Measurements from ENCODE around the gene RNF17. TPM values are rescaled to one million over a fixed set of nuclear protein-coding genes. Genes with fewer than 3 reads are reported as not detected.

Gene RNF17
- total and polyA plus RNA-seq, 10 of the 15 experiments (the other 5 are each of a cell fraction or from before 2014, with no cell fraction given), result not detected

DNA sequence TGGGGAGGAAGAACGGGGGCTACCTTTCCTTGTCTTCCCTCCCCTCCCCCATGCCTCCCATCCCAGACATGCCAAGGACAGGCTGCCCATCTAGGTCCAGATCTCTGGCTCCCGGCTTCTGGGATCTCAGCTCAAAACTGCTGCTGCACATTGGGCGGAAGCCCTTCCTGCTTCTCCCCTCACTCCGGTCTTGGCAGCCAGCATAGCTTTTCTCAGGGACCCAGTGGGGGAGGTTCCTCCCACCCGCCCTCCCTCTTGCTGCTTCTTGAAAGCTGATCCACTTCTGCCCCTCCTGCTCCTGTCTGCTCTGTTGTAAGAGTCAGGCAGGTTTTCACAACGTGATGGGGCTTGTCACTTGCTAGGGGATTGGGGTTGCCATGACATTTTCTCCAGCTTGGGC is 21.7 kb upstream of the RNF17 start:
- DNase-seq (ENCODE audit: low read depth, low spot score), result no peak
- intact Hi-C loops (cut with micrococcal nuclease; ENCODE audit: unreplicated experiment) (loop anchor here (10.0 kb wide), 1 partner anchor 253 kb away; no protein-coding TSS in a partner anchor), in situ Hi-C loops (cut with MboI) (no loop called here)
- 39% methylated on average over 5 of the region's 6 CpGs for WGBS (ENCODE audit: insufficient coverage, insufficient replicate concordance, low lambda C conversion rate, missing lambda C conversion rate)
- H3K9me3 ChIP-seq (replicated peaks; ENCODE audit: control insufficient read depth, insufficient read depth, low read length), result no peaks in the 10 kb centered on the region
- no peaks in the 10 kb centered on the region for H3K36me3 ChIP-seq (ENCODE audit: control insufficient read depth in 2 of 2, insufficient read depth in 2 of 2, low read length in 1 of 2)
- ChIA-PET POLR2A (no interaction called here), CTCF (interaction anchor here (0.6 to 1.8 kb wide), 3 partner anchors 29 to 100 kb away, joined by 3 to 6 read pairs (median 3); no protein-coding TSS in a partner anchor), SMC1A (ENCODE audit: uncharacterized antibody, unreplicated experiment) (no interaction called here), RAD21 (ENCODE audit: unreplicated experiment) (no interaction called here)
- no peak for ATAC-seq
- no peaks in the 10 kb centered on the region for H3K4me1 ChIP-seq (ENCODE audit: control insufficient read depth, insufficient read depth, low read length)
- H3K9ac ChIP-seq (ENCODE audit: control insufficient read depth, insufficient read depth, low read length), result no peak overlapping the region
- H3K79me2 ChIP-seq (ENCODE audit: control insufficient read depth, insufficient read depth, low read length), result no peaks in the 10 kb centered on the region
- BruUV-seq (replicated peaks), result no TSS peak
- no peak overlapping the region for H3K4me3 ChIP-seq
- no peak overlapping the region for H3K4me2 ChIP-seq (ENCODE audit: control insufficient read depth, insufficient read depth)
- TF ChIP-seq, protein P1, sequence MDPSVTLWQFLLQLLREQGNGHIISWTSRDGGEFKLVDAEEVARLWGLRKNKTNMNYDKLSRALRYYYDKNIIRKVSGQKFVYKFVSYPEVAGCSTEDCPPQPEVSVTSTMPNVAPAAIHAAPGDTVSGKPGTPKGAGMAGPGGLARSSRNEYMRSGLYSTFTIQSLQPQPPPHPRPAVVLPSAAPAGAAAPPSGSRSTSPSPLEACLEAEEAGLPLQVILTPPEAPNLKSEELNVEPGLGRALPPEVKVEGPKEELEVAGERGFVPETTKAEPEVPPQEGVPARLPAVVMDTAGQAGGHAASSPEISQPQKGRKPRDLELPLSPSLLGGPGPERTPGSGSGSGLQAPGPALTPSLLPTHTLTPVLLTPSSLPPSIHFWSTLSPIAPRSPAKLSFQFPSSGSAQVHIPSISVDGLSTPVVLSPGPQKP (IDR thresholded peaks at IDR 0.05; ENCODE audit: low read depth, low read length), result no peak
- TF ChIP-seq, protein P2, sequence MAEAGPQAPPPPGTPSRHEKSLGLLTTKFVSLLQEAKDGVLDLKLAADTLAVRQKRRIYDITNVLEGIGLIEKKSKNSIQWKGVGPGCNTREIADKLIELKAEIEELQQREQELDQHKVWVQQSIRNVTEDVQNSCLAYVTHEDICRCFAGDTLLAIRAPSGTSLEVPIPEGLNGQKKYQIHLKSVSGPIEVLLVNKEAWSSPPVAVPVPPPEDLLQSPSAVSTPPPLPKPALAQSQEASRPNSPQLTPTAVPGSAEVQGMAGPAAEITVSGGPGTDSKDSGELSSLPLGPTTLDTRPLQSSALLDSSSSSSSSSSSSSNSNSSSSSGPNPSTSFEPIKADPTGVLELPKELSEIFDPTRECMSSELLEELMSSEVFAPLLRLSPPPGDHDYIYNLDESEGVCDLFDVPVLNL (IDR thresholded peaks at IDR 0.05; ENCODE audit: low read depth, low read length), result no peak
- TF ChIP-seq MEF2B (IDR thresholded peaks at IDR 0.05; ENCODE audit: partially characterized antibody, poor library complexity, severe bottlenecking) (no peak), ZBED1 (IDR thresholded peaks at IDR 0.05; ENCODE audit: borderline replicate concordance) (no peak), CHD4 (IDR thresholded peaks at IDR 0.05) (no peak), NRF1 (conservative IDR thresholded peaks at IDR 0.05; ENCODE audit: low read depth, low read length) (no peak), DPF2 (IDR thresholded peaks at IDR 0.05) (no peak), WRNIP1 (IDR thresholded peaks at IDR 0.05; ENCODE audit: borderline replicate concordance, low read depth, low read length) (no peak), SP1 (IDR thresholded peaks at IDR 0.05; ENCODE audit: low read depth, low read length) (no peak)
- TF ChIP-seq, protein P3, sequence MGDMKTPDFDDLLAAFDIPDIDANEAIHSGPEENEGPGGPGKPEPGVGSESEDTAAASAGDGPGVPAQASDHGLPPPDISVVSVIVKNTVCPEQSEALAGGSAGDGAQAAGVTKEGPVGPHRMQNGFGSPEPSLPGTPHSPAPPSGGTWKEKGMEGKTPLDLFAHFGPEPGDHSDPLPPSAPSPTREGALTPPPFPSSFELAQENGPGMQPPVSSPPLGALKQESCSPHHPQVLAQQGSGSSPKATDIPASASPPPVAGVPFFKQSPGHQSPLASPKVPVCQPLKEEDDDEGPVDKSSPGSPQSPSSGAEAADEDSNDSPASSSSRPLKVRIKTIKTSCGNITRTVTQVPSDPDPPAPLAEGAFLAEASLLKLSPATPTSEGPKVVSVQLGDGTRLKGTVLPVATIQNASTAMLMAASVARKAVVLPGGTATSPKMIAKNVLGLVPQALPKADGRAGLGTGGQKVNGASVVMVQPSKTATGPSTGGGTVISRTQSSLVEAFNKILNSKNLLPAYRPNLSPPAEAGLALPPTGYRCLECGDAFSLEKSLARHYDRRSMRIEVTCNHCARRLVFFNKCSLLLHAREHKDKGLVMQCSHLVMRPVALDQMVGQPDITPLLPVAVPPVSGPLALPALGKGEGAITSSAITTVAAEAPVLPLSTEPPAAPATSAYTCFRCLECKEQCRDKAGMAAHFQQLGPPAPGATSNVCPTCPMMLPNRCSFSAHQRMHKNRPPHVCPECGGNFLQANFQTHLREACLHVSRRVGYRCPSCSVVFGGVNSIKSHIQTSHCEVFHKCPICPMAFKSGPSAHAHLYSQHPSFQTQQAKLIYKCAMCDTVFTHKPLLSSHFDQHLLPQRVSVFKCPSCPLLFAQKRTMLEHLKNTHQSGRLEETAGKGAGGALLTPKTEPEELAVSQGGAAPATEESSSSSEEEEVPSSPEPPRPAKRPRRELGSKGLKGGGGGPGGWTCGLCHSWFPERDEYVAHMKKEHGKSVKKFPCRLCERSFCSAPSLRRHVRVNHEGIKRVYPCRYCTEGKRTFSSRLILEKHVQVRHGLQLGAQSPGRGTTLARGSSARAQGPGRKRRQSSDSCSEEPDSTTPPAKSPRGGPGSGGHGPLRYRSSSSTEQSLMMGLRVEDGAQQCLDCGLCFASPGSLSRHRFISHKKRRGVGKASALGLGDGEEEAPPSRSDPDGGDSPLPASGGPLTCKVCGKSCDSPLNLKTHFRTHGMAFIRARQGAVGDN (IDR thresholded peaks at IDR 0.05), result no peak
- no peak overlapping the region for H2AFZ ChIP-seq (ENCODE audit: control insufficient read depth, low read depth, low read length)
- H4K20me1 ChIP-seq (ENCODE audit: control insufficient read depth, insufficient read depth), result no peaks in the 10 kb centered on the region
- no peak overlapping the region for H3K27ac ChIP-seq (ENCODE audit: control insufficient read depth, insufficient read depth)
- peaks cover 3 to 18% of the 10 kb centered on the region in 2 experiments for H3K27me3 ChIP-seq (replicated peaks in 1 of 2; ENCODE audit: control insufficient read depth in 2 of 2, insufficient read depth in 2 of 2, low read length in 1 of 2)
- FAIRE-seq, result no peak

All from GM12878 (cell line).